Transverse colon (tissue), 4 donors: Measurements from ENCODE around the gene RALBP1.

ENCODE experiments used
- POLR2A ChIP-seq: fragments of 450-650 bp; IDR thresholded peaks from one replicate; pipeline ENCODE4 v1.6.1; 2016; ENCODE audit warnings: antibody characterized with exemption, mild to moderate bottlenecking, moderate library complexity
- POLR2AphosphoS5 ChIP-seq, 3 donors: sonication (generic); formaldehyde crosslinking; IDR thresholded peaks; one replicate each; pipeline ENCODE4 v1.6.1; 2016; ENCODE audit warnings: antibody characterized with exemption in 3 of 3
- TF ChIP-seq, protein P1 (sequence below), 5 experiments: fragments of 200-600 bp in 3 of 5; fragments of 450-650 bp in 2 of 5; sonication (generic) in 3 of 5; IDR thresholded peaks; 1 replicate in 2 of 5; 2 replicates in 3 of 5; pipeline ENCODE4 v1.5.1; 2016 to 2017; ENCODE audit warnings: antibody characterized with exemption in 5 of 5, inconsistent platforms in 3 of 5, mild to moderate bottlenecking in 2 of 5, moderate library complexity in 1 of 5

DNA sequence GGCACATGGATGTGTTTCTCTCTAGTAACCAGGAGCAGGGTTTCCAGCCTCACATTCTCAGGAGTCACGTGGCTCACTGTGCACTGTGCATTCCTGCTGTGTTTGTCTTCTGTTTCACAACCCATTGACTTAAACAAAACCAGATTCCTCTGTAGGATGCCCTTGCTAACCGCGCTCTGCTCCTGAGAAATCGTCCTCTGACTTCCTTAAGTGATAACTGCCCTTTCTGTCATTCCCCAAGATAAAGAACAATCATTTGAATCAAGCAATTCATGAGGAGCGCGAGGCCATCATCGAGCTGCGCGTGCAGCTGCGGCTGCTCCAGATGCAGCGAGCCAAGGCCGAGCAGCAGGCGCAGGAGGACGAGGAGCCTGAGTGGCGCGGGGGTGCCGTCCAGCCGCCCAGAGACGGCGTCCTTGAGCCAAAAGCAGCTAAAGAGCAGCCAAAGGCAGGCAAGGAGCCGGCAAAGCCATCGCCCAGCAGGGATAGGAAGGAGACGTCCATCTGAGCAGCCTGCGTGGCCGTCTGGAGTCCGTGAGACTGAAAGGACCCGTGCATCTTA, 60.2 kb downstream of the RALBP1 start:
- no peak for TF ChIP-seq POLR2A
- TF ChIP-seq, protein P1, sequence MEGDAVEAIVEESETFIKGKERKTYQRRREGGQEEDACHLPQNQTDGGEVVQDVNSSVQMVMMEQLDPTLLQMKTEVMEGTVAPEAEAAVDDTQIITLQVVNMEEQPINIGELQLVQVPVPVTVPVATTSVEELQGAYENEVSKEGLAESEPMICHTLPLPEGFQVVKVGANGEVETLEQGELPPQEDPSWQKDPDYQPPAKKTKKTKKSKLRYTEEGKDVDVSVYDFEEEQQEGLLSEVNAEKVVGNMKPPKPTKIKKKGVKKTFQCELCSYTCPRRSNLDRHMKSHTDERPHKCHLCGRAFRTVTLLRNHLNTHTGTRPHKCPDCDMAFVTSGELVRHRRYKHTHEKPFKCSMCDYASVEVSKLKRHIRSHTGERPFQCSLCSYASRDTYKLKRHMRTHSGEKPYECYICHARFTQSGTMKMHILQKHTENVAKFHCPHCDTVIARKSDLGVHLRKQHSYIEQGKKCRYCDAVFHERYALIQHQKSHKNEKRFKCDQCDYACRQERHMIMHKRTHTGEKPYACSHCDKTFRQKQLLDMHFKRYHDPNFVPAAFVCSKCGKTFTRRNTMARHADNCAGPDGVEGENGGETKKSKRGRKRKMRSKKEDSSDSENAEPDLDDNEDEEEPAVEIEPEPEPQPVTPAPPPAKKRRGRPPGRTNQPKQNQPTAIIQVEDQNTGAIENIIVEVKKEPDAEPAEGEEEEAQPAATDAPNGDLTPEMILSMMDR (IDR thresholded peaks at IDR 0.05) = no peak
- no peak for TF ChIP-seq POLR2AphosphoS5 (IDR thresholded peaks at IDR 0.05)
